Caco-2 (cell line): ENCODE data around the gene TMX2. TPM values are rescaled to one million over a fixed set of nuclear protein-coding genes. Genes with fewer than 3 reads are reported as not detected.

ENCODE experiments used
- total RNA-seq: library from RNA; stranded (reverse); gene quantifications from 2 replicates; pipeline ENCODE4 v1.2.3, GENCODE V29; 2022

TMX2 gene
- total RNA-seq, 1 experiment from 2014 or later: 150 TPM

Other genes starting within 250 kb of the TMX2 start
- gene SLC43A1, start 196.9 kb upstream of the TMX2 start, total RNA-seq: 71.7 and 80.5 TPM in 2 replicates
- gene TIMM10, start 181.8 kb upstream of the TMX2 start, total RNA-seq: 102 and 103 TPM in 2 replicates
- gene SMTNL1, start 175.0 kb upstream of the TMX2 start, total RNA-seq: 0.18 TPM in 1 of 2 replicates, not detected in the other
- 16.7 and 20.2 TPM in 2 replicates for gene UBE2L6, start 144.9 kb upstream of the TMX2 start, total RNA-seq
- 3.2 and 3.8 TPM in 2 replicates for gene SERPING1, start 114.9 kb upstream of the TMX2 start, total RNA-seq
- gene YPEL4, start 62.7 kb upstream of the TMX2 start, total RNA-seq: 0.32 TPM in 1 of 2 replicates, not detected in the other
- 21.0 and 22.1 TPM in 2 replicates for gene CLP1, start 54.8 kb upstream of the TMX2 start, total RNA-seq
- gene ZDHHC5, start 44.5 kb upstream of the TMX2 start, total RNA-seq: 66.0 and 72.2 TPM in 2 replicates
- 29.2 and 29.7 TPM in 2 replicates for gene MED19, start 378 bp upstream of the TMX2 start, total RNA-seq
- gene SELENOH, start 28.9 kb downstream of the TMX2 start, total RNA-seq: 174 and 175 TPM in 2 replicates
- gene BTBD18, start 39.2 kb downstream of the TMX2 start, total RNA-seq: not detected in 2 replicates
- 223 and 225 TPM in 2 replicates for gene CTNND1, start 49.2 kb downstream of the TMX2 start, total RNA-seq